22Rv1 (cell line): Measurements from ENCODE around the gene SNX33.
"Not testable (repeated sequence)": the region's sequence is repeated elsewhere in the genome, so short reads cannot be mapped to it uniquely, and the experiment has no call there.

Source experiments
- H3K27ac ChIP-seq: fragments of 450-650 bp; 2 replicates; pipeline ENCODE4 v1.5.1; 2017
- ZFX ChIP-seq: fragments of 450-650 bp; IDR thresholded peaks from 2 replicates; pipeline ENCODE4 v1.6.1; 2017; ENCODE audit warnings: antibody characterized with exemption, borderline replicate concordance
- TF ChIP-seq, protein P1 (sequence below): fragments of 450-650 bp; IDR thresholded peaks from 2 replicates; pipeline ENCODE4 v1.5.1; 2017; ENCODE audit warnings: mild to moderate bottlenecking

The SNX33 gene

DNA sequence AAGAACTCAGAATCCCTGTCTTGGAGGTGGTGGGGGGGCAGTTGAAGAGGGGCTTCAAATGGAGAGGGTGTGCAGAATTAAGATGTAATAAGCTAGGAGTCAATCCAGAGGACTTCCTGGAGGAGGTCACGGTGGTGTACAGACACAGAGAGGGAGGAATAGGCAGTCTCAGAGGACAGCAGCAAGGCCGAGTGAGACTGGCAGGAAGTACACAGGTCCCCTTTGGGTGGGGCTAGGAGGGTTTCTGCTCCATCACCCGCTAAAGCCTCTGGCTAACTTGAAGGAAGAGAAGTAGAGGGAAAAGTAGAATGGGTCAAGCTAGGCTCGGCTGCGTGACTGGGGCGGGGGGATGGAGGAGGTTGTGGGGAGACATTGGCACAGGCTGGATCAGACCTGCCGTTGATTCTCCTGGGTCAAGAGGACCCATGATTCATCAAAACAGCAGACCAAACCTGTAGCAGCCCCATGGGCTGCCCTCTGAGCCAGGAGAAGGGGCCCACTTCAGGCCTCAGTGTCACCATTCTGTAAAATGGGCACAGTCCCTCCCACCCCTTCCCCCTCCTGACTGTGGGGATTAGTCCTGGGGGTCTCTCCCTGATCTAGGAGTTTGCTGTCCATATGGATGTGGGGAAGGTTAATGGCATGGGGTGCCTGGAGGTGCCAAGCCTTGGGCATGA, 48.1 kb downstream of the SNX33 start:
- TF ChIP-seq ZFX = no peak
- TF ChIP-seq, protein P1, sequence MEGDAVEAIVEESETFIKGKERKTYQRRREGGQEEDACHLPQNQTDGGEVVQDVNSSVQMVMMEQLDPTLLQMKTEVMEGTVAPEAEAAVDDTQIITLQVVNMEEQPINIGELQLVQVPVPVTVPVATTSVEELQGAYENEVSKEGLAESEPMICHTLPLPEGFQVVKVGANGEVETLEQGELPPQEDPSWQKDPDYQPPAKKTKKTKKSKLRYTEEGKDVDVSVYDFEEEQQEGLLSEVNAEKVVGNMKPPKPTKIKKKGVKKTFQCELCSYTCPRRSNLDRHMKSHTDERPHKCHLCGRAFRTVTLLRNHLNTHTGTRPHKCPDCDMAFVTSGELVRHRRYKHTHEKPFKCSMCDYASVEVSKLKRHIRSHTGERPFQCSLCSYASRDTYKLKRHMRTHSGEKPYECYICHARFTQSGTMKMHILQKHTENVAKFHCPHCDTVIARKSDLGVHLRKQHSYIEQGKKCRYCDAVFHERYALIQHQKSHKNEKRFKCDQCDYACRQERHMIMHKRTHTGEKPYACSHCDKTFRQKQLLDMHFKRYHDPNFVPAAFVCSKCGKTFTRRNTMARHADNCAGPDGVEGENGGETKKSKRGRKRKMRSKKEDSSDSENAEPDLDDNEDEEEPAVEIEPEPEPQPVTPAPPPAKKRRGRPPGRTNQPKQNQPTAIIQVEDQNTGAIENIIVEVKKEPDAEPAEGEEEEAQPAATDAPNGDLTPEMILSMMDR = no peak
- H3K27ac ChIP-seq = no peak overlapping the region

DNA sequence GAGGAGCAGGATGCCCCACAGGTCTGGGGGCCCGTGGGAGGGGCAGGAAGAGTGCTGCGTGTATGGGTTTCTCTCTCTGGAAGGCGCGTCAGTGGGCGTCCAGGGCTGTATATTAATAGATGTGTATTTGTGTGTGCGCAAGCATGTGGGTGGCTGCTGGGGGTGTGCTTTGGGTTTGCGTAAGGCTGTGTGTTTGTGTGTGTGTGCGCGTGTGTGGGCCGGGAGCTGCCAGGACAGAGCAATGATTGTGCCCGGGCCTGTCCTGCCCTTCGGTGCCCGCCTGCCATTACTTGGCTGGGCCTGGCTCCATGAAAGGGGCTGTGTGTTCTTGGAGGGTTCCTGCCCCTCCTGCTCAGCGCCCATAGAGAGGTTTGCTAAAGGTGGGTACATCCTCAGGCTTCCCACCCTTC, 48.6 kb downstream of the SNX33 start:
- TF ChIP-seq ZFX = no peak
- TF ChIP-seq, protein P1 = no peak
- H3K27ac ChIP-seq = no peak overlapping the region

DNA sequence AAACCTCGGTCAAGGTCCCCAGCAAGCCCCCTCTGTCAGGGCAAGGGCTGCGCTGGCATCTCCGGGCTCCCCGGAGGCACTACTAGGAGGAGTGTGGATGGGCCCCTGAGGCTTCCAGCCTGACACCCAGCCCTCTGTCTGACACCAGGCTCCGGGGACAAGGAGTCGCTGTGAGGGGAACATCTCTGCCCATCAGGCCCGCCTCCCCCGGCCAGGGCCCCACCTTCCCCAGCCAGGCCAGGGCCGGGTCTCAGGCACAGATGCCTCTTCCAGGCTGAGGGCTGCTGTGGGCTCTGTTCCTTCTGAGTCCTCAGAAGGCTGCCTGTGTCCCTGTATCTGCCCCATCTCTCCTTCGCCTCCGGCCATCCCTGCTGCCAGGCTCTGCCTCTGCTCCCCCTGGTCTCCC, 49.1 kb downstream of the SNX33 start:
- no peak for TF ChIP-seq ZFX
- TF ChIP-seq, protein P1 = no peak
- no peak overlapping the region for H3K27ac ChIP-seq

DNA sequence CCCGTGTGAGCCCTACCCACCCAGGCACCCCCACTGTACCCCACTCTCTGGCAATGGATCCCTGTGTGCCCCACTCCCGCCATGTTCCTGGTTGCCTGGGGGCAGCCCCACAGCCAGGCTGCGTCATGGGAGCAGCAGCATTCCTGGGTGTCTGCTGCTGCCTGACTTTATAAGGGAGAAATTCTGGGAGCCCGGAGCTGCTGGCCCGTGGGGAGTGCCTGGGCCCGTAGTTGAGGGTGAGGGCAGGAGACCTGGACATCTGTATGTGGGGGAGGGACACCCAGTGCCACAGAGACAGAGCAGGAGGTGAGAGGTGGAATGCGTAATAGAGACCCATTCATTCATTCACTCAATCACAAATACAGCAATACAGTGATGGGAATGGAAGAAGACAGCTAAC, 49.8 kb downstream of the SNX33 start:
- TF ChIP-seq, protein P1 = no peak
- TF ChIP-seq ZFX = no peak
- no peak overlapping the region for H3K27ac ChIP-seq

DNA sequence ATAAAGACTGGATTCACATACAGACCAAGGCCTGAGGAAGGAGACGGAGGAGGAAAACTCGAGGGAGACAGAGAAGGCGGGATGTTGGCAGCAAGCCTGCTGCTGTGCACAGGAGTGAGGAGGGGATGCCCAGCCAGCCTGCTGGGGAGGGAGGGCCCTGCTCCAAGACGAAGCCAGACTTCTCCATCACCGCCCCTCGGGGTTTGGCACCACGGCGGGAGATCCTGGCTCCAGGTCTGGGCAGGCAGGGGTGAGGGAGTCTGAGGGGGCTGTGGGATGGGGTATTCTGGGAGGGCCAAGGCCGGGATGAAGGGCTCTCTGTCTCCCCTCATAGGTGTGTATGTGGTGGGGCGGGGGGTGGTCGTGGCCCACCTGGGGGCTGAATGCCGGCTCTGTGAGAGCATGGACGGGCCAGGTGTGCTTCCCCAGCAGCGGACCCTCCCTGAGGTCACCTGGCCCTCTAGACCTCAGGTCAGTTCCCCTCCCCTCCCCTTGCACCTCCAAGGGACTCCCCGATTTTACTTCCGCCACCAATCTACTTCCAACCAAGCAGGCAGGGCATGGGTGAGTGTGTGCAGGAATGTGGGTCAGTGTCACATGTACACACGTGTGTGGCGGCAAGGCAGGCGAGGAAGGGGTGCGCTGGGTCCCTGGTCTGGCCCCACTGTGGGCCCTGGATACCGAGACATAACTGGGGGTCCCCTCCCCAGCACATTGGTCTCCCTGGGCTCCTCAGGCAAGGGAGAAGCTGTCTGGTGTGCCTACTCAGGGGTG, 50.4 kb downstream of the SNX33 start:
- H3K27ac ChIP-seq = not testable (repeated sequence)

DNA sequence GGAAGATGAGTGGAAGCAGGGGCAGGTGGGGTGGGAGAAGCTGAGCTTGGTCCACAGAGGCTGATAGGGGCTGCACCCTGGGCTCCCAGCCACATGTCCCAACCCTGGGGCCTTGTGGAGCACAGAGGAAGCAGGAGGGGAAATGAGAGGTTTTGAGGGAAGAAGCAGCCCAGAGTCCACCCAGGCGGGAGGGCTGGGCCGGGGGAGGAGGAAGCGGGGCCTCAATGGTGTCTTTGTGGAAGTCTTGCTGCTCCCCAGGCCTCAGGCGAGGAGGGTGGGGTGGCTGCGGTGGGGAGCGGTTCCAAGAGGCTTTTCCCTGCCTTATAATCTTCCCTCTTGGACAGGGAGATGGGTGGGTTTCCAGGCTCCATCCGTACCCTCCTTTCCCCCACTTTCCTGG, 51.8 kb downstream of the SNX33 start:
- not testable (repeated sequence) for H3K27ac ChIP-seq

DNA sequence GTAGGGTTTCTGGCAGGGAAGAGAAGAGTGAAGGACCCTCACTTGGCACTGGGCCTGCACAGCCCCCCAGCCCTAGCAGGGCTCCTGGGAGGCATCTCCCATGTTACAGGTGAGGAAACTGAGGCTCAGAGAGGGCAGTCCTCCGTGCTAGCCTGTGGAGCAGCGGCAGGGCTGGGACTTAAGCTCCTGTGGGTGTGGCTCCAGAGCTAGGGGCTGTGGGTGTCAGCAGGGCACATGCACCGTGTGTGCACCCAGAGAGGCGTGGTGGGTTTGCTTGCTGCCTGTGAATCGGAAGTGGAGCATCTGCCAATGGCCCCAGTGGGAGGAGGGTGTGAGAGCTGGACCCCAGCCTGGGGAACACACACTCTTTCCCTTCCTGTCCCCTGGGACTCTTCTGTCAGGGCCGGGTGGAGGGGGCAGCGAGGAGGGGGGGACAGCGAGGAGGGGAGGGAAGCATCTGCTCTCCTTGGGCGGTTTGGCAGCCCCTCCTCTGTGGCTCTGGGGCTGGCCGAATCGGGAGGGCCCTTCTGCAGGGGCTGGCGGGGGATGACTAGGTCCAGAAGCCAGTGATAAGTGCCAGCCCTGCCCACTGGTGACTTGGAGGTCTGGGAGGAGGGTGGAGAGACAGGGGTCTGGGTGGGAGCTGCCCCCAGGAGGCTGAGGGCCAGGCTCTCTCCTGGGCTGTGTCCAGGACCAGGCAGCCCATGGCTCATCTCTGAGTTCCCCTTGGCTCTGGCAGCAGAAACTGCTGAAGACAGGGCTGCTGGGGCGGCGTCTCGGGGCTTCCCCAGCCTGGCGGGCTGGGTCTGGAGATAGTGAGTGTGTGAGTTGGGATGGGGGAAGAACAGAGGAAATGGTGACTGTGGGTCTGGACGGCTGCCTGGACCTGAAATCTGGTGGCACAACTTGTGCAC, 52.5 kb downstream of the SNX33 start:
- not testable (repeated sequence) for H3K27ac ChIP-seq

DNA sequence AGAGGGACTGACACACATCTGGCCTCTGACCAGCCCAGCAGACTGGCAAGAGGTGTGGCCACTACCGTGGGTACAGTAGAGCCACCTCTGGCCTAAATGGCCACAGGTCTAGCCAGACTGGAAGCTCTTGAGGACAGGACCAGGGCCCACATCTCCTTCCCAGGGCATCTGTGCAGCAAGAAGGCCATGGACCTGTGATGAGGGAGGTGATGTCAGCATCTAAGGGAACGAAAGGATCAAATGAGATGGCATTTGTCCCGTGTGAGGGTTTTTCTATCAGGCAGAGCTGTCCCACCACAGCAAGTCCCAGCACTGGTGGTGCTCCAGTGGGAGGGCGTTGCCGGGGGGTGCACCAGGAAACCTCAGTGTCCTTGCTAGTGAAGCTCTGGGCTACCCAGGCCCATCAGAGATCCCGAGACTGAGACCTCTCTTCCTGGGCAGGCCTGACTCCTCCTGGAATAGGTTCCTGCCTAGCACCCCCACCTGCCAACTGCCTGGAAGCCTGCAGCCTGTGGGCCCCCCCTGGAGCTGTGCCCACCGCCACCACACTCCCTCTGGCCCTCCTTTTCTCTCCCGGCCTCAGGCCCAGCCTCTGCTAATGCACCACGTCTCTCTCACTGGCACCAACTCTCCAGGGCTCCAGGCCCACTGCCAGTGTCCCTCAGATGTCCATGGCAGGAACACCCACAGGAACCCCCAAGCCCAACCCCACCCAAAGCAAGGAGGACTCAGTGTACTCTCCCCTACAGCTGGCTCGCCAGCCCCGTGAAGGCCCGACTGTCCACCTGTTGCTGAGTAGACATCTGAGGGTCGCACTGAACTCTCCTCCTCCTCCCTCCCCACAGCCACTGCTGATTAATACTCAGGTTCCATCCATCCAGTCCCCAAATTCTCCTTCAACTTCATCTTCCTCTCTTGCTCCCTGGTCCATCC, 53.6 kb downstream of the SNX33 start:
- H3K27ac ChIP-seq = not testable (repeated sequence)
